Measurements from ENCODE around the gene WDR45B.
"Not testable (repeated sequence)": the region's sequence is repeated elsewhere in the genome, so short reads cannot be mapped to it uniquely, and the experiment has no call there.

WDR45B gene

DNA sequence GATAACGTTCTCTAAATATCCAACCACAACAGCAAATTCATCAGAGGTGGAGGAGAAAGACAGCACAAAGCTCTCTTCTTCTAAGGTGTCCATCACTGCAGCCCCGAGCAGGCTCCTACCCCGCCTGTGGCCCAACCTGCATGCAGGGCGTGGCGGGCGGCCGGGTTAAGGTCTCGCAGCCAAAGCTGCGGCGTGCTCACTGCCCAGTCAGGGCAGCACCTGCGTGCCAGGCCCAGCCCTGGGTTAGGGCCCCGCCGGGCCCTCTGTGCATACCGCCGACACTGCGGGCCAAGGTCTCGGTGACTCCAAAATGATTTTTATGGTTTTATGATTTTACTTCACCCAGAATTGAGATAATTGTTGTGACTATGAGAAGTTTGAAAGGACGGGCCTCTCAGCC, 70.9 kb downstream of the WDR45B start:
- DNase-seq, result no peak

DNA sequence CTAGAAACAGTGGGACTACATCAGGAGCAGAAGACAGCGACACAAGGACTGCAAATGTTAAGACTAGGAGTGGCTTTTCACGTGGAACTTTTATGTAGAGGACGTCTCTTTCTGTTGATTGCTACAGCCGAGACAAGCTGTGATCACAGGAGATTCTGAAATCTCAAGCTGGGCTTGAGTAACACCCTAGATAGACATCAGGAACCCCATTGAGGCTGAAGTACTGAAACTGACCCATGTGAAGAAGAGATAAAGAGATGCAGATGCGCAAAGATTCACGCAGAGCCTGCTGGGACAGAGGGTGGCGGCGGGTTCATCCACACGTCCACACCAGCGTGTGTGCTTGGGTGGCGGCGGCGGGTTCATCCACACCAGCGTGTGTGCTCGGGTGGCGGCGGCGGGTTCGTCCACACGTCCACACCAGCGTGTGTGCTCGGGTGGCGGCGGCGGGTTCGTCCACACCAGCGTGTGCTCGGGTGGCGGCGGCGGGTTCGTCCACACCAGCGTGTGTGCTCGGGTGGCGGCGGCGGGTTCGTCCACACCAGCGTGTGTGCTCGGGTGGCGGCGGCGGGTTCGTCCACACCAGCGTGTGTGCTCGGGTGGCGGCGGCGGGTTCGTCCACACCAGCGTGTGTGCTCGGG, 72.5 kb downstream of the WDR45B start:
- DNase-seq, result not testable (repeated sequence)

GRCh38 chr17:82574041-82574440, 74.2 kb downstream of the WDR45B start:
- no peak for DNase-seq

GRCh38 chr17:82571855-82572254, 76.4 kb downstream of the WDR45B start:
- DNase-seq, result no peak

- no peak for DNase-seq
Observed at GRCh38 chr17:82570277-82570676, 78.0 kb downstream of the WDR45B start.

DNA sequence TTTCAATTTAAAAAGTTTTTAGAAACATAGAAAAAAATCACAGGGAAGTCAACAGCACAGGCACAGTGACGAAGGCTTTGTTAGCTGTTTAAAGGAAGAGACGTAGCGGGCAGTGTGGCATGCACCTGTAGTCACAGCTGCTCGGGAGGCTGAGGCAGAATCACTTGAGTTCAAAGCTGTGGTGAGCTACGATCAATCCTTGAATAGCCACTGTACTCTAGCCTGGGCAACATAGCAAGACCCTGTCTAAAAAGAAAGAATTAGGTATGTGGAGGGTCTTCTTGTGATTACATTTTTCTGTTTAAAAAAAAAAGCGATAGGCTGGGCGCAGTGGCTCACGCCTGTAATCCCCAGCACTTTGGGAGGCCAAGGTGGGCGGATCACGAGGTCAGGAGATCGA, 78.6 kb downstream of the WDR45B start:
- no peak for DNase-seq

GRCh38 chr17:82568997-82569393, 79.2 kb downstream of the WDR45B start:
- DNase-seq, result no peak

DNA sequence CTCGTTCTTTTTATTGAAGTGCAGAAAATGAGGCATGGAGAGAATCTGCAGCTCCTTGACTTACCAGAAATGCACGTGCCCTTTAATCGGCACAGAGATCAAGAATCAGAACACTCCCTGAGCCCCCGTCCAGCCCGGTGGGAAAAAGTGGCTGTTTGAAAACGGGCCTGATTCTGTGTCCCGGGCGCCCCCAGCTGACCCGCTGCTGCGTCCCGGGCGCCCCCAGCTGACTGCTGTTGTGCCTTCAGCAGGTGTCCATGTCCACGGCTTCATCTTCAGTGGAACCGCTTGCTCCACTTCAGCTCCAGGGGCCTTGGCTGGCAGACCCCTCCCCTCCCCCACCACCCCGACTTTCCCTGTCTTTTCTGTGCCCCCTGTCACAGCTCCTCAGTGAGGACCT, 81.0 kb downstream of the WDR45B start:
- DNase-seq, result no peak

GRCh38 chr17:82566129-82566960, 81.9 kb downstream of the WDR45B start:
- DNase-seq, result no peak

GRCh38 chr17:82565551-82565950, 82.7 kb downstream of the WDR45B start:
- no peak for DNase-seq
